ENCODE measurements around the gene SIDT1.
A peak's percentile ranks its signal among the peaks of the same experiment; 100 is the strongest.
"Not testable (repeated sequence)": the region's sequence is repeated elsewhere in the genome, so short reads cannot be mapped to it uniquely, and the experiment has no call there.

SIDT1 gene

DNA sequence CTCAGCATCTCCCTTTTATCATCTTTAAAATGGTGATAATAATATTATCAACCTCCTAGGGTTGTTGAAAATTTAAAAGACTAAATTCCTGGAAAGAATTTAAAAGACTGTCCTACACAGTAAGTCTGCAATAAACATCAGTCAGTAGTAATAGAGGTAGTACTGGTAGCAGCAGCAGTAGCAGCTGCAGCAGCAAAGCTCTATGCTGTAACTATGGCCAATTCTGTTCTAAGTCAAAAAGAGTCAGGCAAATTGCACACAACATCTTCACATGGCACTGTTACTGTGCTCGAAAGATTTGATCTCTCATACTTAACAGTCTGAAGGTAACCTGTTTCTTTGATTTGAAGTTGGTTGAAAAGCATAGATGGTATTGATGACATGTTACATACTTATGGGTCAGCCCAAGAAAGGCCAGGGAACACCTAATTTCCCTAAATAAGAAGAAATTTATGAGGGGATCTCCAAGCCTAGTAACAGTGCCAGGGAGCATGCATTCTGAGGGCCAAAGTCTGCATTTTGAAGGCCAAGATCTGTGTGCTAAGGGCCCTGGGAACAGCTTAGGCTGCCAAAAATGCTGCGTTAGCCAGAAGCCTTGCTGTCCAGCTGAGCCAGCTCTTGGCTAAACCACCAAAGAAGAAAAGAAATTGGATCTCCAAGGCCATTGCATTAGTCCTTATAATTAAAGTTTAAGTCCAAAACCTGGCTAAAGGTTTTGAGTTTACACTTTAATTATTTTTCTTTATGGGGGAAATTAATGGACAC, 68.2 kb downstream of the SIDT1 start:
- no peak for DNase-seq

DNA sequence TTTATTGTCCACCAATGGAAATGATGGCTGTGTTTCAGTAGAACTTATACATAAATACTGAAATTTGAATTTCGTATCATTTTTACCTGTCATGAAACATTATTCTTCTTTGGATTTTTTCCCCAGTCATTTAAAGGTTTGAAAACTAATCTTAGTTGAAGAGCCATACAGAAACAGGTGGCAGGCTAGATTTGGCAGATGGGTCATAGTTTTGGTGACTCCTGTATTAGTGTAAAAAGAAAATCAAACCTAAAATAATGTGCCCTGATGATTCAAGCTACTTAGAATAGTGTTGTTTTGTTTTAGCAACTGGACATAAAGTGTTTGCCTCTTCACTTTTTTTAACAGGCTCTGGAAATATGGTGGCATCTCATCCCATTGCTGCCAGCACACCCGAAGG, 68.9 kb downstream of the SIDT1 start:
- no peak for DNase-seq

- DNase-seq = no peak
Measured at GRCh38 chr3:113602256-113602655, 69.9 kb downstream of the SIDT1 start.

DNA sequence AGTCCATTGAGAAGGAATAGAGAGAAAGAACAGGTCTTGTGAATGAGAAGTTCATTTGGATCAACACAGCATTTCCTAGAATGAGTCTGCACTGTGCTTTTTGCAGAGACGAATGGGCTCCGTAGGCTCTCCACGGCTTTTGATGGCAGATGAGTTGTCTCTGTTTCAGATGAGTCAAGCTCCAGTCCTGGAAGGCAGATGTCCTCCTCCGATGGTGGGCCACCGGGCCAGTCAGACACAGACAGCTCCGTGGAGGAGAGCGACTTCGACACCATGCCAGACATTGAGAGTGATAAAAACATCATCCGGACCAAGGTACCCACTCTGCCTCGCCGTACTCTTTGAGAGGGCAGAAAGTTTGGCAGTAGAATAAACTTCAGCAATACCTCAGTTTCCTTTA, 70.5 kb downstream of the SIDT1 start:
- DNase-seq = no peak

DNA sequence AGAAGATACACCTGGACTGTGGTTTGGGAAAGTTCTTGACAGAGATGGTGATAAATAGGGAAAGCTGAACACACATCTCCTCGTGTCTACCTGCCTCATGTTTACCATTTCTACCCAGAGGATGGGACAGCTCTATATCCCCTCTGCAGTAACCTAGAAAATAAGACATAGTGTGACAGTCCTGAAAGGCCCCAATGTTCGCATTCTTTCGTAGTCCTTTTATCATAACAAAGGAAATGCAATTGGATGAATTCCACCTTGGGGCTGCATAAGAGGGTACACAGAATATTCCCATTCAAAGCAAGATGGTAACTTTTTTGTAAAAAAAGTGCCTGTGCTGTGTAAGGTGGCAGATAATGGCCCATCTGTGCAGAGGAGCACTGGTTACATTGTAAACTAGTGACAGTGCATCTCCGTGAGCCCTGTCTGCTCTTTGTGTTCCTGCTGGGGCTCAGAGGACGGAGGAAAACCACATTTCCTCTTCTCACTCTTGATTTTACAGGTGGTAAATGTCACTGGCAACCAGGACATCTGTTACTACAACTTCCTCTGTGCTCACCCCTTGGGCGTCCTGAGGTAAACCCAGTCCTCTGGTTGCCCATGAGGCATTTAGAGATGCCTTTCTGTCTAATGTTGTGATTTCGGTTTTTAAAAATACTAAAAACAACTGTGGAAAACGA, 74.3 kb downstream of the SIDT1 start:
- DNase-seq = peak; percentile 55

DNA sequence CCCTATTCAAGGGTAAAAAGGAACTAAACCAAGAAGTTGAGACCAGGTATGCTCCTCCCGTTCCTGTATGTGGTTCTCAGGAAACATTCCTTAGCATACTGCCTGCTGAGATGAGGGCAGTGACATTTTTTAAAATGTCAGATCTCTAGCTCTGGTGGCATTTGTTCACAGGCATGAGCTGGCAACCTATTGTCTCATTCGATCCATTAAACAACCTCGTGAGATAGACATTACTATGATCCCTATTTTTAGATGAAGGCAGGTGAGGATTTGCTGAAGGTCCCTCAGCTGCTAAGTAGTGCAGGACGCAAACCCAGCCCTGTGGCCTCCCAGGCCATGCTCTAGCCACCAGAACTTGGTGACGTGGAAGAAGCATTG, 74.9 kb downstream of the SIDT1 start:
- no peak for DNase-seq

GRCh38 chr3:113614402-113614801, 82.0 kb downstream of the SIDT1 start:
- no peak for DNase-seq

GRCh38 chr3:113615976-113616375, 83.6 kb downstream of the SIDT1 start:
- no peak for DNase-seq

- DNase-seq = no peak
Measured at GRCh38 chr3:113617726-113618125, 85.4 kb downstream of the SIDT1 start.

DNA sequence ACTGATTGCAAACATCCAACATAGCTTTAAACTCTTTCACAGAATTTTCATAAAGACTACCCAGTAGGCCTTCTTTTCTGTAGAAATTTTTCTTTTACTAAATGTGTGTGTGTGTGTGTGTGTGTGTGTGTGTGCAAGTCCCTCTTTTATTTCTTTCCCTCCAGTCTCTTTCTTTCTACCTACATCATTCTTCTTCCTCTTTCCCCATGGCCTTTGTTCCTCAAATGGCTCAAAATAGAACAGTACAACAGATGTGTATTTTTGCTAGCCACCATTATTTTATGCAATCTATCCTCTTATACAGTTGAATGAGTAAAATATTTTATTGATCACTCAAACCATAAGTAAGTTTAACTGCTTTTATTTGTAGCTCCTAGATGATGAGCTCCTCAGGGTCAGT, 87.7 kb downstream of the SIDT1 start:
- DNase-seq = no peak

GRCh38 chr3:113623324-113623723, 91.0 kb downstream of the SIDT1 start:
- no peak for DNase-seq

- no peak for DNase-seq
Measured at GRCh38 chr3:113623811-113624210, 91.5 kb downstream of the SIDT1 start.

- no peak for DNase-seq
Measured at GRCh38 chr3:113625834-113626233, 93.5 kb downstream of the SIDT1 start.

DNA sequence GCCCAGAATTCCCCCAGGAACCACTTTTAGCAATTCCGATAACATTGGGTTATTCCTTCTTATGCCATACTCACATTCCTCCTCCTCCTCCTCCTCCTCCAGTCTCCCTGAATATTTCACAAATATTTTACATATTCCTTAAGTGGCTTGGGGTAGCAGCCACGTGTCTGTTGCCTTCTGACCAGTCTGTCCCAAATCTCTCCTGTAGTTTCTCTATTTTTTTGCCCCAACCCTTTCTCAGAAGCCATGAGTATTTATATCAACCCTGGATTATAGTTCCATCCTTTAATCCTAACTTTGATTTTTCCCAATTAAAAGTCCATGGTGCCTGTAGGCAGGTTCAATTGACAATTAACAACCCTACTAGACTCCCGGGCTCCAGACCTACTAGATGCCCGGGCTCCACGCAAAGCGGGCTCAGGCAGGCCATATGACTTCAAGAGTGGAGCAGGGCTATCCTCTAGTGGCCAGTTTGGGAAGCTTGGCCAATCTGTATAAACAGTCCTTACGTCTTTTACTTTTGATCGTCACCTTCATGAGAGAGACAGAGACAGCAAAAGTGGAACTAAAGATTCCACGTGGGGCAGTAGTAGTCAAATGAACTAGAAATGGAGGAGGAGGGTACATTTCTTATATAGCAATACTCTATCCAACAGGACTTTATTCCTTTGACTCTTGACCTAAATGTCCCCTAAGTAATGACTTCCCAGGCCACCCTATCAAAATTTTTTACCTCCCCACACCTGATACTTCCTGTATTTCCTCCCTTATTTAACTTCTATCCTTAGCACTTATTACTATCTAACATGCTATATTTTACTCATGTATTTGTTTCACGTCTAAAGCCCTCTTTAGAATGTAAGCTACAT, 94.4 kb downstream of the SIDT1 start:
- DNase-seq = peak; percentile 4

DNA sequence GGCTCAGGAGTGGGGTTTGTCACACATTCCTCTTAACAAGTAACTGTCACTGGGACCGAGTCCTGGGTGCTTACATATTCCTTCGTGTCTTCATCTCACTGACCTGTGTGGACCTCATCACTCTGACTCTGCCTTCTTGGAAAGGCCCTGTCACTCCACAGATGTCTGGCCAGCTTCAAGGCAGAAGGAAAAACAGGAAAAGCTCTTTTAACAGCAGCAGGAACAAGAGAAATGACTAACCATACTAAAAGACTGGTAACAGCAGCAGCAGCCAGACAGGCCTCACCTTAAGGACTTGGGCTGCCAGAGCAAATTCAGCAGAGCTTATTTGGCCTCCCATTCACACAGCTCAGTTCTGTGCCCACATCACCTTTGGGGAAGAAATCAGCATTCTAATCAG, 96.0 kb downstream of the SIDT1 start:
- DNase-seq = no peak

GRCh38 chr3:113628788-113629187, 96.4 kb downstream of the SIDT1 start:
- DNase-seq = no peak

DNA sequence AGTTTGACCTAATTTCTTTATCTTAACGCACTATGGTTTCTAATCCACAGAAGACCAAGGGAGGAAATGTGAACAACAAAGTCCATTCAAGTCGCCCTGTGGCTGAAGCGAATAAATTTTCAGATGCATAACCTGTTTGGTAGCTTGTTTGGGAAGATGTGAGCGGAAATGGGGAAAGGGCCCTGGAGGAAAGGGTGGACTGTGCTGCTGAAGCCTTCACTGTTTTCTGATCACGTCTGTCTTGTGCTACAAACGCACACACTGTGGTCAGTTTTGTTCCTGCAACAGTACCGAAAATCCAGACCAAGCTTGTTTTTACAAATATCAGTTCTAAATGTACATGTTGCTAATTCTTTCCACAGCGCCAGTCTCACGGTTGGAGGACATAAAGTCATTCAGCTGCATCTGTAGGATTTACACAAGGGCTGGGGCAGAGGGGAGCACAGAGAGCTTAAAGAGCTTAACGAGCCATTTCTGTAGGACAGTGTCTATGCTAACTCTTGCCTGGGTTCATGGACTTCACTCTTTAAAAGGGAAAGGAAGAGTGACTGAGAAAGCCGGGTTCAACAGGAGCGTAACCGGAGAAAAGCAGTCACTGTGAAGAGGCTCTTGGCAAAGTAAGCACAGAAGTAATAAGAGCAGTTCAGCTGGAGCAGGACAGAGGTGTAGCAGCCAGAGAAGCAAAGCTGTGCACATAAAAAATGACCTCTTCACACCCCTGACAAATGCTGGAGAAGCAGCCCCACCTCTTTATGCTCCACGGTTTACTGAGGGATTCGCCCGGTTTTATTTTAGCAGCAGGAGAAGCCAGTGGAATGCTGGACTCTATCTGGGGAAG, 97.4 kb downstream of the SIDT1 start:
- no peak for DNase-seq

DNA sequence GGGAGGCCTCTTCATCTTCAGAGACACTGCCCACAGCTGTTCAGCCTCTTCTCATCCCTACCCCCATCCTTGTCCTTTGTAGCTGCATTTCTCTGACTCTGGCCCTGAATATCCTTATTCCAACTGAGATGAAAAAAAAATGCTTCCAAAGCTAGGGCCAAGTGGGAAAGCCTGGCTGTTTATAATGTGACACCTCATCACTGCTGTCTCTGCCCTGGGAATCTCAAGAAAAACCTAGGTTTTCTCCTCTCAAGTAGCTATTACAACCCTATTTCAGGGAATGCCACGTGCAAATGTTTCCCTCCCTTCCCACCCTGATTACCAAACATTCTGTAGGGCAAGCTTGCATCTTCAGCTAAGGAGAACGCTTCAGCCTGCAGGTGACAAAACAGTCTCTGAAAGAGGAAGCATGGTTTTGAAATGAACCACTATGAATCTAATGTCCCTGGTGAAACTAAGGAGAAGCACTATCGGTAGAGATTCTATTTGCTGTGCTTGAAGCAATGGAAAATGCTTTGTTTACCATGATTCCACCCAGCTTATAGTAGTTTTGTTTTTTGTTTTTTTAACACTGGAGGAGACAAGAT, 98.7 kb downstream of the SIDT1 start:
- no peak for DNase-seq

- DNase-seq = no peak
Measured at GRCh38 chr3:113631573-113631972, 99.2 kb downstream of the SIDT1 start.

DNA sequence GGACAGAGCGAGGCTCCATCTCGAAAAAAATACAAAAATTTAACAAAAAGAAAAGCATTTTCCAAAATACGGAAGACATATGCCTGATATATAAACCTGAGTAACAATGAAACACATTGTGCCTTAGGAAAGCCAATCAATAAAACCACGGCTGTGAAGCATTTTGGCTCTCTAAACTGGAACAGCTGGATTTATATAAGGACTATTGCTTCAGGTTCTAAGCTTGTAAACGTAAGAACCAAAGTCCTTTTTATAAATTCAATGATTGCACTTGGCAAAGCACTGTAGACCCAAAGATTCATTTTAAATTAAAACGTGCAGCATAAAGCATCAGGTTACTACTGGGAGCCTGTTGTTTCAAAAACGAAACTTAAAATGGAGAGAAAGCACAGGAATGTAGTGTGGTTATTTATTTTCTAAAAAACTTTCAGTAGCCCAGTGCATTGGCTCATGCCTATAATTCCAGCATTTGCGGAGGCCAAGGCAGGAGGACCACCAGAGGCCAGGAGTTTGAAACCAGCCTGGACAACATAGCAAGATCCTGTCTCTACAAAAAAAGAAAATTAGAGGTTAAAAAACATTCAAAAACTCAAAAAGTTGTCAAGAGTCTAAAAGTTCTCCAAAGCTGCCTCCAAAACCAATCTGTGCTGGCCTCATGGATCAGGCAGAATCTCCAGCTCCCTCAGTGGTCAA, 102.6 kb downstream of the SIDT1 start:
- no peak for DNase-seq

DNA sequence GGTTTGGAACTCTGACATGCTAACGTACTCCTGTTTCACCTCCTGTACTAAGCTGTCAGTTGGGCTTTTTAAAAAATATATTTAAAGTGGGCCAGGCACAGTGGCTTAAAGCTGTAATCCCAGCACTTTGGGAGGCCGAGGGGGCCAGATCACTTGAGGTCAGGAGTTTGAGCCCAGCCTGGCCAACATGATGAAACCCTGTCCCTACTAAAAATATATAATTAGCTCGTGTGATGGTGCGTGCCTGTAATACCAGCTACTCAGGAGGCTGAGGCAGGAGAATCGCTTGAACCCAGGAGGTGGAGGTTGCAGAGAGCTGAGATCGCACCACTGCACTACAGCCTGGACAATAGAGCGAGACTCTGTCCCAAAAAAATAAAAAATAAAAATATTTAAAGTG, 103.7 kb downstream of the SIDT1 start:
- not testable (repeated sequence) for DNase-seq

- no peak for DNase-seq
Measured at GRCh38 chr3:113637756-113638155, 105.4 kb downstream of the SIDT1 start.
